Measurements from ENCODE around the gene TAS2R13.

The TAS2R13 gene

GRCh38 chr12:10909462-10909861 is at the start of gene TAS2R13:
TAS2R13 (minus strand) TSS chr12:10909562; CDS start chr12:10909298, 264 bp downstream.
- DNase-seq (ENCODE audit: low spot score): no peak

- no peak for DNase-seq (ENCODE audit: low spot score)
Measured at GRCh38 chr12:10957741-10958140, 48.4 kb upstream of the TAS2R13 start.

- DNase-seq (ENCODE audit: low spot score): no peak
Measured at GRCh38 chr12:10956085-10956484, 46.7 kb upstream of the TAS2R13 start.

GRCh38 chr12:10952645-10953044 is 43.3 kb upstream of the TAS2R13 start:
- no peak for DNase-seq (ENCODE audit: low spot score)

- no peak for DNase-seq (ENCODE audit: low spot score)
Measured at GRCh38 chr12:10943167-10943566, 33.8 kb upstream of the TAS2R13 start.

GRCh38 chr12:10941916-10942607 is 32.7 kb upstream of the TAS2R13 start:
- peak; percentile 17 for DNase-seq (ENCODE audit: low spot score)

- DNase-seq (ENCODE audit: low spot score): no peak
Measured at GRCh38 chr12:10941369-10941768, 32.0 kb upstream of the TAS2R13 start.

GRCh38 chr12:10940389-10940788 is 31.0 kb upstream of the TAS2R13 start:
- no peak for DNase-seq (ENCODE audit: low spot score)

GRCh38 chr12:10939163-10939562 is 29.8 kb upstream of the TAS2R13 start, which contains the start of gene TAS2R14:
TAS2R14 (minus strand) TSS chr12:10939263; CDS start chr12:10939207, 56 bp downstream.
- DNase-seq (ENCODE audit: low spot score): no peak

GRCh38 chr12:10936506-10936905 is 27.1 kb upstream of the TAS2R13 start:
- no peak for DNase-seq (ENCODE audit: low spot score)

- no peak for DNase-seq (ENCODE audit: low spot score)
Measured at GRCh38 chr12:10928746-10929286, 19.5 kb upstream of the TAS2R13 start, which contains the start of gene PRH2. PRH2 (plus strand) TSS chr12:10929236; CDS start chr12:10929274, 38 bp downstream.

GRCh38 chr12:10926269-10926668 is 16.9 kb upstream of the TAS2R13 start:
- DNase-seq (ENCODE audit: low spot score): no peak

- DNase-seq (ENCODE audit: low spot score): no peak
Measured at GRCh38 chr12:10919809-10920208, 10.4 kb upstream of the TAS2R13 start.

- no peak for DNase-seq (ENCODE audit: low spot score)
Measured at GRCh38 chr12:10910380-10910779, 1.0 kb upstream of the TAS2R13 start.

- no peak for DNase-seq (ENCODE audit: low spot score)
Measured at GRCh38 chr12:10904686-10905085, 4.7 kb downstream of the TAS2R13 start.

- no peak for DNase-seq (ENCODE audit: low spot score)
Measured at GRCh38 chr12:10901427-10901826, 7.9 kb downstream of the TAS2R13 start.

- DNase-seq (ENCODE audit: low spot score): no peak
Measured at GRCh38 chr12:10900972-10901371, 8.4 kb downstream of the TAS2R13 start.

GRCh38 chr12:10900530-10900929 is 8.8 kb downstream of the TAS2R13 start:
- DNase-seq (ENCODE audit: low spot score): no peak

GRCh38 chr12:10896854-10897253 is 12.5 kb downstream of the TAS2R13 start:
- no peak for DNase-seq (ENCODE audit: low spot score)

GRCh38 chr12:10891937-10892336 is 17.4 kb downstream of the TAS2R13 start:
- no peak for DNase-seq (ENCODE audit: low spot score)

- no peak for DNase-seq (ENCODE audit: low spot score)
Measured at GRCh38 chr12:10889226-10889625, 20.1 kb downstream of the TAS2R13 start.

- DNase-seq (ENCODE audit: low spot score): no peak
Measured at GRCh38 chr12:10884086-10884725, 25.2 kb downstream of the TAS2R13 start, which contains the start of gene PRH1. PRH1 (minus strand) TSS chr12:10884255; CDS start chr12:10884217, 38 bp downstream.

GRCh38 chr12:10873378-10873777 is 36.0 kb downstream of the TAS2R13 start:
- no peak for DNase-seq (ENCODE audit: low spot score)
